ENCODE measurements around the gene OGT.

DNA sequence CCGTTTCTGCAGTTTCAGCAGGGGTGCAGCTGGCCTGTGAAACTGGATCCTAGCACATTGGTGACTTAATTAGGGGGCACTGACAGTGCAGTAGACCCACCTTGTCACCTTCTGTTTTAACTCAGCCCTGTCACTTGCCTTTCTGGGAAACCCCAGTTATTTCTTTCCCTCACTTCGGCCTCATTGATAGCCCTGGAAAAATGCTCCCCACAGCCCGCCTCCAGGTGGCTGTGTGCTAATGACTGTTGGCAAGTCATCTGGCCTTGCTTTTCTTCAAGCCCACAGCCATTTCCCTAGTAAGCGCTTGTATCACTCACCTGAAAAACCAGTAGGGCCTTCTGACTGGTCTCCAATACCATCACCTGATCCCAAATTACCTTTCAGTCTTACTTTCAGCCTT, 82.2 kb downstream of the OGT start:
- TF ChIP-seq, protein P1, sequence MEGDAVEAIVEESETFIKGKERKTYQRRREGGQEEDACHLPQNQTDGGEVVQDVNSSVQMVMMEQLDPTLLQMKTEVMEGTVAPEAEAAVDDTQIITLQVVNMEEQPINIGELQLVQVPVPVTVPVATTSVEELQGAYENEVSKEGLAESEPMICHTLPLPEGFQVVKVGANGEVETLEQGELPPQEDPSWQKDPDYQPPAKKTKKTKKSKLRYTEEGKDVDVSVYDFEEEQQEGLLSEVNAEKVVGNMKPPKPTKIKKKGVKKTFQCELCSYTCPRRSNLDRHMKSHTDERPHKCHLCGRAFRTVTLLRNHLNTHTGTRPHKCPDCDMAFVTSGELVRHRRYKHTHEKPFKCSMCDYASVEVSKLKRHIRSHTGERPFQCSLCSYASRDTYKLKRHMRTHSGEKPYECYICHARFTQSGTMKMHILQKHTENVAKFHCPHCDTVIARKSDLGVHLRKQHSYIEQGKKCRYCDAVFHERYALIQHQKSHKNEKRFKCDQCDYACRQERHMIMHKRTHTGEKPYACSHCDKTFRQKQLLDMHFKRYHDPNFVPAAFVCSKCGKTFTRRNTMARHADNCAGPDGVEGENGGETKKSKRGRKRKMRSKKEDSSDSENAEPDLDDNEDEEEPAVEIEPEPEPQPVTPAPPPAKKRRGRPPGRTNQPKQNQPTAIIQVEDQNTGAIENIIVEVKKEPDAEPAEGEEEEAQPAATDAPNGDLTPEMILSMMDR (IDR thresholded peaks at IDR 0.05), result no peak
- TF ChIP-seq POLR2A (IDR thresholded peaks at IDR 0.05), result no peak
- no peak for TF ChIP-seq EP300 (IDR thresholded peaks at IDR 0.05)

Measured in tibial nerve (tissue), 4 donors.